ENCODE results near the gene MAP7D1.
"Not testable (repeated sequence)": the region's sequence is repeated elsewhere in the genome, so short reads cannot be mapped to it uniquely, and the experiment has no call there.

Gene MAP7D1

DNA sequence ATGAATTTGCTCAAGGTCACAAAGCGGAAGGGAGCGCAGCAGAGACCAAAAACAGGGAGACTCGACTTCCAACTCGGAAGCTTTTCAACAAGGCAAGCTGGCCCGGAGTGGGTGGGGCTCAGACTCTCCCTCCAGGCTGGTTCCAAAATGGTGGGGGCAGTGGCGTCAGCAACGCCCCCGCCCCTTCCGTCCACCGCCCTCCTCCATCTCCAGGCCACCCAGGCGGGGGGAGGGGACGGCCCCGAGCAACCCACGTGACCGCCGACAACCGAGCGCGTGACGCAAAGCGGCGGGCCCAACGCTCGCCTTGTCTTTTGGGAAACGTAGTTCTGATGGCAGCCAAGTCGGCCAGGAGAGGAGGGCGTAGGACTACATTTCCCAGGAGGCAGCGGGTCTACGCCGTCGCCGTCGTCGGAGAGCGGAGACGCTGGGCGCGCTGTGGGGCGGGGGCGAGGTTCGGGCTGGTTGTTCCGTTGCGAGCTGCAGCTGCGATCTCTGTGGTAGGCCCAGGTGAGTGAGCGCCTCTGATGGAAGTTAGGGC, 68.1 kb downstream of the MAP7D1 start, which contains the start of gene THRAP3:
TSS of gene THRAP3 (plus strand) at position 448 of the 541 bp plus-strand sequence. CDS start 58,121 bp downstream, outside the sequence.
- TF ChIP-seq HDGF (IDR thresholded peaks at IDR 0.05; ENCODE audit: borderline replicate concordance) = peak; percentile 43; the same call in 1 of the 2 replicates
- TF ChIP-seq FOXA1 (IDR thresholded peaks at IDR 0.05) = no peak
- peak; percentile 87; the same call in 1 of the 2 replicates for TF ChIP-seq FOXM1 (IDR thresholded peaks at IDR 0.05; ENCODE audit: borderline replicate concordance)
- 0 out of 2 replicates have a peak, but pooled peaks have one; percentile 50 for TF ChIP-seq L3MBTL2 (conservative IDR thresholded peaks at IDR 0.05)
- no peak for TF ChIP-seq FOXK2 (IDR thresholded peaks at IDR 0.05)
- CTCF ChIA-PET = interaction anchor here (0.6 to 2.0 kb wide), 8 partner anchors 12 to 179 kb away, joined by 3 to 7 read pairs (median 4); partner anchors contain the start of gene MAP7D1
- POLR2A ChIA-PET = interaction anchor here (0.5 to 3.1 kb wide), 32 partner anchors 8 to 455 kb away, joined by 3 to 20 read pairs (median 4); partner anchors contain the start of genes EVA1B, MAP7D1, SH3D21 and TRAPPC3
- peak; percentile 96 for DNase-seq (ENCODE audit: extremely low spot score)

DNA sequence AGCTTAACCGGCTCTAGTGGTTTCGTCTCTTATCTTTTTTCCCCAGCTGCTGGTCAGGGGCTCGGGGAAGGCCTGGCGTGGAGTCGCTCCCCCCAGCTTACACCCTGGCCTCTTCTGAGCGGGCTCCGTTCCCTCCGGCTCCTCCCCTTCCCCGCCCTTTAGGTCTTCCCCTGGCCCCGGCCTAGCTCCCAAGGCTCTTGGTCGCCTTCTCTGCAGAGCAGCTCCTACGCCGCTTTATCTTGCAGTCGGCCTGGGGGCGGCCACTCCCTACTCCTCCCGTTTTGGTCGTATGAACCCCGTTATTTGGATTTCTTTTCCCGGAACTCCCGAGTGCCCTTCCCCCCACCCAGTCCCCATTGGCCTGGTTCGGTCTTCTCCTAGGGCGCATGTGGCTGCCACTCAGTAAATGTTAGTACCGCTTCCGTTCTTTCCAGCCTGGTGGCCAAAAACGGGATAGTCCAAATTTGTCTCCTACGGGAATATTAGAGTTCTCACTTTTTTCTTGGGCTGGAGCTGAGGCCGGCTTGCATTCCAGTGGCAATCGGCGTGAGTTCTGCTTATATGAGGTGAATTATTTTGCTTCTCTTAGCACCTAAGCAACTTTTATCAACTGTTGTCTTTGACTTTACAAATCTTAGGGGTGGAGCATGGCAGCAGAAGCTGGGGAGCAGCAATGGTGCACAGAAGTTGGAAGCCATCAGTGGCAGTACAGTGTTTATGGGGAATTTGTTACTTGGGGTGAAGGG, 68.8 kb downstream of the MAP7D1 start:
- POLR2A ChIA-PET = interaction anchor here (0.6 to 3.1 kb wide), 31 partner anchors 8 to 455 kb away, joined by 3 to 20 read pairs (median 5); partner anchors contain the start of genes EVA1B, MAP7D1, SH3D21 and TRAPPC3
- peak; percentile 78 for DNase-seq (ENCODE audit: extremely low spot score)
- TF ChIP-seq, protein P1, sequence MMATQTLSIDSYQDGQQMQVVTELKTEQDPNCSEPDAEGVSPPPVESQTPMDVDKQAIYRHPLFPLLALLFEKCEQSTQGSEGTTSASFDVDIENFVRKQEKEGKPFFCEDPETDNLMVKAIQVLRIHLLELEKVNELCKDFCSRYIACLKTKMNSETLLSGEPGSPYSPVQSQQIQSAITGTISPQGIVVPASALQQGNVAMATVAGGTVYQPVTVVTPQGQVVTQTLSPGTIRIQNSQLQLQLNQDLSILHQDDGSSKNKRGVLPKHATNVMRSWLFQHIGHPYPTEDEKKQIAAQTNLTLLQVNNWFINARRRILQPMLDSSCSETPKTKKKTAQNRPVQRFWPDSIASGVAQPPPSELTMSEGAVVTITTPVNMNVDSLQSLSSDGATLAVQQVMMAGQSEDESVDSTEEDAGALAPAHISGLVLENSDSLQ (IDR thresholded peaks at IDR 0.05) = peak; percentile 94
- TF ChIP-seq TARDBP (IDR thresholded peaks at IDR 0.05) (no peak), ELF4 (IDR thresholded peaks at IDR 0.05) (no peak; the same call in 1 of the 2 replicates), CTBP1 (IDR thresholded peaks at IDR 0.05; ENCODE audit: borderline replicate concordance) (no peak), SP1 (IDR thresholded peaks at IDR 0.05) (no peak), LEF1 (IDR thresholded peaks at IDR 0.05; ENCODE audit: borderline replicate concordance) (no peak)
- CTCF ChIA-PET = interaction anchor here (0.6 to 2.0 kb wide), 8 partner anchors 12 to 90 kb away, joined by 3 to 7 read pairs (median 4); partner anchors contain the start of gene MAP7D1

DNA sequence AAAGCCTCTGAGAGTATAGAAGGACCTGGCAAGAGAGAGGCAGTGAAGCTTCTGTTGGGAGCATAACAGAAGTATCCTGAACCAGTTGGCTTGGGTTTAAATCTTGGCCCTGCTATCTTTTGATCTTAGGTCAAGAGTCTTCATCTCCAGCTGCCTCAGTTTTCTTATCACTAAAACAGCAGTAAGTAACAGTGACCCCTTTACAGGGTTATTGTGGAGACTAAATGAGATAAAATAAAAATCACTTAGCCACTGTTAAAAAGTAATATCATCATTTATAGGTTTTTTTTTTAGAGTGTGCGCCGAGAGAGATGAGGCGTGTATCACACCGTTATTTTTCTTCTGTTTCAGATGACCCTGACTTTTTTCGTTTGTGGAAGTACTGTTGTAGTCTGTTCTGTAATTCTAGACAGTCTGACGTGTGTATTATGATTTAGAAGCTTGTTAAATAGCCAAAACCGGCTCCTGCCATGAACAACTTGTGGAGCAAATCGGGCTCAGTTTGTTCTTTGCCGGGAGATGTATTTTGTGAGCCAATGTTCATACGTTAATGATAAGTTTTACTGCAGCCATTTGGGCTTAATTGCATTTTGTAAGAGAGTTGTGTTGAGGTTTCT, 69.4 kb downstream of the MAP7D1 start:
- ChIA-PET CTCF (interaction anchor here (0.6 to 2.0 kb wide), 4 partner anchors 11 to 90 kb away, joined by 3 to 5 read pairs (median 4); no protein-coding TSS in a partner anchor), POLR2A (interaction anchor here (0.8 to 3.1 kb wide), 13 partner anchors 9 to 98 kb away, joined by 3 to 16 read pairs (median 5); partner anchors contain the start of genes EVA1B, MAP7D1, SH3D21 and TRAPPC3)
- TF ChIP-seq SUZ12 (IDR thresholded peaks at IDR 0.05) = no peak
- TF ChIP-seq, protein P1 (IDR thresholded peaks at IDR 0.05) = peak; percentile 11; the same call in 1 of the 2 replicates
- no peak for TF ChIP-seq CTBP1 (IDR thresholded peaks at IDR 0.05; ENCODE audit: borderline replicate concordance)
- DNase-seq (ENCODE audit: extremely low spot score) = no peak

DNA sequence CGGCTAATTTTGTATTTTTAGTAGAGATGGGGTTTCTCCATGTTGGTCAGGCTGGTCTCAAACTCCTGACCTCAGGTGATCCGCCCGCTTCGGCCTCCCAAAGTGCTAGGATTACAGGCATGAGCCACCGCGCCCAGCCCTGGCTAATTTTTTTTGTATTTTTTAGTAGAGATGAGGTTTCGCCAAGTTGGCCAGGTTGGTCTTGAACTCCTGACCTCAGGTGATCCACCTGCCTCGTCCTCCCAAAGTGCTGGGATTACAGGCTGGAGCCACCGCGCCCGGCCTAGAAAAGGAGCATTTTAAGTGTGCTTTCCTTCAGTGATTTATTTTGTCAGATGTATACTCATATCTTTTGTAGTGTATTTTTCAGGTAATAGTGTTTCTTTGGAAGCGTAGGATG, 74.3 kb downstream of the MAP7D1 start:
- CTCF ChIA-PET; DNase-seq (ENCODE audit: extremely low spot score); POLR2A ChIA-PET: not testable (repeated sequence)
